NCI-H128 (cell line): ENCODE results near the gene PEX13.

ENCODE experiments used
- DNase-seq: peaks from one replicate; lab custom pipeline; 2025; ENCODE audit not compliant: unreplicated experiment; lab: John Stamatoyannopoulos, UW

PEX13 gene

GRCh38 chr2:61065714-61066709 lies 48.5 kb downstream of the PEX13 start, which contains the start of gene SANBR:
Gene SANBR (plus strand): TSS chr2:61065871. CDS start chr2:61070351, 4,480 bp downstream.
- DNase-seq: peak; percentile 79

GRCh38 chr2:61074100-61074499 lies 56.6 kb downstream of the PEX13 start:
- no peak for DNase-seq

GRCh38 chr2:61085883-61086282 lies 68.4 kb downstream of the PEX13 start:
- no peak for DNase-seq

DNA sequence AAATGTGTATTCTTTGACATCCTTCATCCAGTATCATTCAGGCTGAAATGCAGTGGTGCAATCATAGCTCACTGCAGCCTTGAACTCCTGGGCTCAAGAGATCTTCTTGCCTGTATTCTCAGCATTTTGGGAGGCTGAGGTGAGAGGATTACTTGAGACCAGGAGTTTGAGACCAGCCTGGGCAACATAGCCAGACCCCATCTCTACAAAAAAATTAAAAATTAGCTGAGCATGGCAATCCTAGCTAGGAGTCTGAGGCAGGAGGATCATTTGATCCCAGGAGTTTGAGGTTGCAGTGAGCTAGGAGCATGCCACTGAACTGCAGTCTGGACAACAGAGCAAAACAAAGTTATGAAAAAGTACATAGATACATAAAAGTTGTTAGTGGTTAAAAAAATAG lies 72.3 kb downstream of the PEX13 start:
- DNase-seq: no peak

GRCh38 chr2:61090386-61090921 lies 72.9 kb downstream of the PEX13 start:
- no peak for DNase-seq

- DNase-seq: no peak
Observed at GRCh38 chr2:61091485-61091884, 74.0 kb downstream of the PEX13 start.

DNA sequence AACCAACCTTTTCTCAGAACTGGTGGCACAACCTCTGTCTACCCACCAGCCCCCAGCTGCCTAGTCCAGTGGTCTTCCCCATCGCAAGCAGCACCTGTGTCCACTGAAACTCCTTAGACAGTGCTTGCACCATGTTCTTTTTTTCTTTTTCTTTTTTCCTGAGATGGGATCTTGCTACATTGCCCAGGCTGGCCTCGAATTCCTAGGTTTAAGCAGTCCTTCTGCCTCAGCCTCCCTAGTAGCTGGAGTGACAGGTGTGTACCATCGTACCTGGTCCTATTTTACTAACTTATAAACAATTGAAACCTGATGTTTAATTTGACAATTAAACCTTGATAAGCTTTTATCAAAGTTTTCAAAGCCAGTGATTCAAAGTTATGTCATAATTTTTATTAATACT lies 78.9 kb downstream of the PEX13 start:
- no peak for DNase-seq

DNA sequence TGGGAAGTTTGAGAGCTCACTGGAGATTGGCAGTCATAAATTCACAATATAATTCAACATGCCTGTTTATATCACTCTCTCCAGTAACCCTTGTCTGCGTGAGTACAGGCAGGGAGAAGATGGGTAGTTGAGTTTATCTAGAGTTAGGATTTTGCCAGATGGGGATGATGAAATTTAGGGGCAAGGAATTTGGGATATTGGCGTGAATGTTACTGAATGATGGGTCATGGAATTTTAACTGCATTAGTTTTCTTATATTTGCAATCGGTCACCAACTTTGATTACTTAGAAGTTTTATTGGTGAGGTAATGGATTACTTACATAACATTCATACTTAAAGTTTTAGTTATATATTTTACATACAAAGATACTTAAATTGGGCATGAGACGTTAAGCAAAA lies 83.3 kb downstream of the PEX13 start:
- no peak for DNase-seq
